SJSA1 (cell line): ENCODE measurements around the gene CCDC66. TPM values are rescaled to one million over a fixed set of nuclear protein-coding genes. Genes with fewer than 3 reads are reported as not detected.
"Not testable (repeated sequence)": the region's sequence is repeated elsewhere in the genome, so short reads cannot be mapped to it uniquely, and the experiment has no call there.

Source experiments
- DNase-seq, 2 experiments: peaks; one replicate each; pipeline ENCODE4 v3.0.0-alpha.2; 2015 to 2020; ENCODE audit warnings: low spot score in 2 of 2, low read depth in 1 of 2
- H3K27ac ChIP-seq: fragments of 250-450 bp; sonication (Bioruptor Pico); 2 replicates; pipeline ENCODE4 v1.5.1; 2020; ENCODE audit warnings: mild to moderate bottlenecking, moderate library complexity
- H3K27me3 ChIP-seq: fragments of 250-450 bp; sonication (Bioruptor Pico); replicated peaks from 2 replicates; pipeline ENCODE4 v1.5.1; 2020; ENCODE audit warnings: mild to moderate bottlenecking, moderate library complexity
- H3K36me3 ChIP-seq: fragments of 250-450 bp; sonication (Bioruptor Pico); 2 replicates; pipeline ENCODE4 v1.5.1; 2020; ENCODE audit warnings: mild to moderate bottlenecking
- H3K4me1 ChIP-seq: fragments of 250-450 bp; sonication (Bioruptor Pico); replicated peaks from 2 replicates; pipeline ENCODE4 v1.6.1; 2021; ENCODE audit warnings: mild to moderate bottlenecking
- H3K4me3 ChIP-seq: fragments of 250-450 bp; sonication (Bioruptor Pico); 2 replicates; pipeline ENCODE4 v1.5.1; 2020; ENCODE audit warnings: mild to moderate bottlenecking
- H3K9me3 ChIP-seq: fragments of 250-450 bp; sonication (Bioruptor Pico); replicated peaks from 2 replicates; pipeline ENCODE4 v1.5.1; 2020; ENCODE audit warnings: mild to moderate bottlenecking
- total RNA-seq: library from RNA; depleted of rRNA; stranded (reverse); fragments of >200 nt; shearing (Covaris generic); gene quantifications from 2 replicates; pipeline ENCODE4 v1.2.3, GENCODE V29; 2014

Gene CCDC66
- total RNA-seq, 1 experiment from 2014 or later, result 9.5 TPM

GRCh38 chr3:56595975-56596840, 39.2 kb downstream of the CCDC66 start:
- no peaks in the 10 kb centered on the region for H3K4me1 ChIP-seq
- no peak overlapping the region for H3K4me3 ChIP-seq
- no peaks in the 10 kb centered on the region for H3K9me3 ChIP-seq
- DNase-seq, result no peak
- no peaks in the 10 kb centered on the region for H3K27me3 ChIP-seq
- H3K36me3 ChIP-seq, result peaks cover 12% of the 10 kb centered on the region
- H3K27ac ChIP-seq, result no peak overlapping the region

GRCh38 chr3:56608479-56608878, 51.5 kb downstream of the CCDC66 start:
- not testable (repeated sequence) for H3K4me1 ChIP-seq, H3K4me3 ChIP-seq
- H3K36me3 ChIP-seq, result peaks cover 15% of the 10 kb centered on the region

GRCh38 chr3:56610669-56611335, 53.8 kb downstream of the CCDC66 start:
- Histone ChIP-seq H3K4me3 (no peak overlapping the region), H3K4me1 (no peaks in the 10 kb centered on the region), H3K27me3 (no peaks in the 10 kb centered on the region), H3K36me3 (peaks cover 14% of the 10 kb centered on the region), H3K27ac (no peak overlapping the region), H3K9me3 (no peaks in the 10 kb centered on the region)
- DNase-seq, result no peak

More at GRCh38 chr3:56608479-56608878, 51.5 kb downstream of the CCDC66 start:
- not testable (repeated sequence) for H3K27ac ChIP-seq, DNase-seq, H3K9me3 ChIP-seq, H3K27me3 ChIP-seq

GRCh38 chr3:56611364-56611763, 54.4 kb downstream of the CCDC66 start:
- Histone ChIP-seq H3K4me3 (no peak overlapping the region), H3K27me3 (no peaks in the 10 kb centered on the region), H3K36me3 (peaks cover 8% of the 10 kb centered on the region), H3K9me3 (no peaks in the 10 kb centered on the region), H3K27ac (no peak overlapping the region), H3K4me1 (no peaks in the 10 kb centered on the region)
- no peak for DNase-seq

- no peak for DNase-seq
- H3K27ac ChIP-seq, result no peak overlapping the region
- H3K4me3 ChIP-seq, result no peak overlapping the region
- no peaks in the 10 kb centered on the region for H3K27me3 ChIP-seq
- no peaks in the 10 kb centered on the region for H3K4me1 ChIP-seq
- H3K36me3 ChIP-seq, result peaks cover 8% of the 10 kb centered on the region
- no peaks in the 10 kb centered on the region for H3K9me3 ChIP-seq
These were observed 55.2 kb downstream of the CCDC66 start for GRCh38 chr3:56612146-56612545.

GRCh38 chr3:56613016-56613415, 56.0 kb downstream of the CCDC66 start:
- no peaks in the 10 kb centered on the region for H3K9me3 ChIP-seq
- no peaks in the 10 kb centered on the region for H3K4me1 ChIP-seq
- H3K27ac ChIP-seq, result no peak overlapping the region
- H3K36me3 ChIP-seq, result peaks cover 14% of the 10 kb centered on the region
- no peak overlapping the region for H3K4me3 ChIP-seq
- no peak for DNase-seq
- no peaks in the 10 kb centered on the region for H3K27me3 ChIP-seq

GRCh38 chr3:56616478-56617006, 59.6 kb downstream of the CCDC66 start:
- Histone ChIP-seq H3K36me3 (peaks cover 39% of the 10 kb centered on the region), H3K9me3 (no peaks in the 10 kb centered on the region), H3K4me3 (no peak overlapping the region), H3K27ac (no peak overlapping the region), H3K4me1 (no peaks in the 10 kb centered on the region), H3K27me3 (no peaks in the 10 kb centered on the region)
- no peak for DNase-seq

- Histone ChIP-seq H3K4me1 (no peaks in the 10 kb centered on the region), H3K27me3 (no peaks in the 10 kb centered on the region), H3K27ac (no peak overlapping the region), H3K9me3 (no peaks in the 10 kb centered on the region), H3K36me3 (peaks cover 52% of the 10 kb centered on the region), H3K4me3 (no peak overlapping the region)
- DNase-seq, result no peak
These were observed 63.4 kb downstream of the CCDC66 start for GRCh38 chr3:56620371-56620770.

- no peak for DNase-seq
- Histone ChIP-seq H3K4me3 (no peak overlapping the region), H3K27ac (no peak overlapping the region), H3K36me3 (peaks cover 52% of the 10 kb centered on the region), H3K9me3 (no peaks in the 10 kb centered on the region), H3K4me1 (no peaks in the 10 kb centered on the region), H3K27me3 (no peaks in the 10 kb centered on the region)
These were observed 64.7 kb downstream of the CCDC66 start for GRCh38 chr3:56621681-56622080.

- Histone ChIP-seq H3K4me3 (no peak overlapping the region), H3K9me3 (no peaks in the 10 kb centered on the region), H3K27ac (no peak overlapping the region), H3K4me1 (no peaks in the 10 kb centered on the region), H3K27me3 (no peaks in the 10 kb centered on the region), H3K36me3 (peaks cover 48% of the 10 kb centered on the region)
- no peak for DNase-seq
These were observed 65.4 kb downstream of the CCDC66 start for GRCh38 chr3:56622381-56622780.

- H3K27ac ChIP-seq, result no peak overlapping the region
- H3K36me3 ChIP-seq, result peaks cover 36% of the 10 kb centered on the region
- no peaks in the 10 kb centered on the region for H3K27me3 ChIP-seq
- H3K4me1 ChIP-seq, result no peaks in the 10 kb centered on the region
- DNase-seq, result no peak
- no peaks in the 10 kb centered on the region for H3K9me3 ChIP-seq
- no peak overlapping the region for H3K4me3 ChIP-seq
These were observed 67.8 kb downstream of the CCDC66 start for GRCh38 chr3:56624725-56625124.

GRCh38 chr3:56629047-56629446, 72.1 kb downstream of the CCDC66 start:
- Histone ChIP-seq H3K36me3 (peaks cover 24% of the 10 kb centered on the region), H3K27me3 (no peaks in the 10 kb centered on the region), H3K9me3 (no peaks in the 10 kb centered on the region), H3K4me3 (no peak overlapping the region), H3K27ac (no peak overlapping the region), H3K4me1 (no peaks in the 10 kb centered on the region)
- DNase-seq, result no peak

- H3K9me3 ChIP-seq, result no peaks in the 10 kb centered on the region
- DNase-seq, result no peak
- H3K27me3 ChIP-seq, result no peaks in the 10 kb centered on the region
- no peak overlapping the region for H3K27ac ChIP-seq
- no peaks in the 10 kb centered on the region for H3K4me1 ChIP-seq
- no peak overlapping the region for H3K4me3 ChIP-seq
- peaks cover 24% of the 10 kb centered on the region for H3K36me3 ChIP-seq
These were observed 72.5 kb downstream of the CCDC66 start for GRCh38 chr3:56629451-56629850.

GRCh38 chr3:56630966-56631365, 74.0 kb downstream of the CCDC66 start:
- H3K36me3 ChIP-seq, result peaks cover 22% of the 10 kb centered on the region
- DNase-seq, result no peak

More at GRCh38 chr3:56630966-56631365, 74.0 kb downstream of the CCDC66 start:
- Histone ChIP-seq H3K27me3 (no peaks in the 10 kb centered on the region), H3K4me3 (no peak overlapping the region), H3K27ac (no peak overlapping the region), H3K4me1 (no peaks in the 10 kb centered on the region), H3K9me3 (no peaks in the 10 kb centered on the region)
